ENCODE data around the gene TNS4. TPM values are rescaled to one million over a fixed set of nuclear protein-coding genes. Genes with fewer than 3 reads are reported as not detected.

The TNS4 gene
- total and polyA plus RNA-seq, 8 donors = 0.18 to 23.2 (median 0.76) TPM; not detected in 2

GRCh38 chr17:40472733-40473452 is 28.5 kb downstream of the TNS4 start:
- no peak for DNase-seq
- intact Hi-C loops (cut with DNase I; ENCODE audit: low total_unique reads) = no loop called here

GRCh38 chr17:40471846-40472732 is 29.3 kb downstream of the TNS4 start:
- WGBS, 5 donors = 72 to 93% (median 85%) methylated on average over 6 of the region's 6 CpGs
- H3K4me3 ChIP-seq = no peak overlapping the region
- no peak for DNase-seq
- H3K9me3 ChIP-seq = no peaks in the 10 kb centered on the region
- intact Hi-C loops (cut with DNase I; ENCODE audit: low total_unique reads) = no loop called here
- peaks cover 5 to 65% (median 29%) of the 10 kb centered on the region in 4 donors for H3K4me1 ChIP-seq
- H3K36me3 ChIP-seq = no peaks in the 10 kb centered on the region
- peak overlapping the region in 4 of 5 donors; percentile 56 to 84 (median 74) for H3K27ac ChIP-seq
- no peak for TF ChIP-seq POLR2AphosphoS5 (IDR thresholded peaks at IDR 0.05)
- TF ChIP-seq EP300 (IDR thresholded peaks at IDR 0.05) = no peak
- no peak for TF ChIP-seq POLR2A (IDR thresholded peaks at IDR 0.05)
- TF ChIP-seq CTCF (IDR thresholded peaks at IDR 0.05) = no peak
- no peaks in the 10 kb centered on the region for H3K27me3 ChIP-seq

More at GRCh38 chr17:40472733-40473452, 28.5 kb downstream of the TNS4 start:
- no peak for TF ChIP-seq CTCF (IDR thresholded peaks at IDR 0.05)
- TF ChIP-seq POLR2AphosphoS5 (IDR thresholded peaks at IDR 0.05) = no peak
- TF ChIP-seq EP300 (IDR thresholded peaks at IDR 0.05) = no peak
- TF ChIP-seq POLR2A (IDR thresholded peaks at IDR 0.05) = no peak
- WGBS, 5 donors = 77 to 95% (median 91%) methylated on average over 3 of the region's 3 CpGs
- peaks cover 5 to 65% (median 29%) of the 10 kb centered on the region in 4 donors for H3K4me1 ChIP-seq
- no peak overlapping the region for H3K4me3 ChIP-seq
- no peaks in the 10 kb centered on the region for H3K36me3 ChIP-seq
- no peaks in the 10 kb centered on the region for H3K9me3 ChIP-seq
- peak overlapping the region in 3 of 5 donors; percentile 12 to 84 (median 82) for H3K27ac ChIP-seq
- H3K27me3 ChIP-seq = no peaks in the 10 kb centered on the region

GRCh38 chr17:40470932-40471828 is 30.2 kb downstream of the TNS4 start:
- TF ChIP-seq POLR2AphosphoS5 (IDR thresholded peaks at IDR 0.05) (peak in 1 of 3 donors; percentile 54), POLR2A (IDR thresholded peaks at IDR 0.05) (no peak), CTCF (IDR thresholded peaks at IDR 0.05) (no peak), EP300 (IDR thresholded peaks at IDR 0.05) (peak; percentile 65)
- Histone ChIP-seq H3K27ac (peak overlapping the region in 4 of 5 donors; percentile 56 to 84 (median 74)), H3K9me3 (no peaks in the 10 kb centered on the region), H3K36me3 (no peaks in the 10 kb centered on the region), H3K27me3 (no peaks in the 10 kb centered on the region), H3K4me1 (peaks cover 5 to 57% (median 27%) of the 10 kb centered on the region in 4 donors), H3K4me3 (no peak overlapping the region)
- peak in 1 of 2 donors; percentile 84 for DNase-seq
- WGBS, 5 donors = 70 to 77% (median 74%) methylated on average over 17 of the region's 17 CpGs
- intact Hi-C loops (cut with DNase I; ENCODE audit: low total_unique reads) = no loop called here

Measured in stomach (tissue), 9 donors.